Measurements from ENCODE around the gene SLFN12L. TPM values are rescaled to one million over a fixed set of nuclear protein-coding genes. Genes with fewer than 3 reads are reported as not detected.

Gene SLFN12L
- total and polyA plus RNA-seq, 9 of the 15 experiments (the other 6 are each of a cell fraction or from before 2014, with no cell fraction given): 0.04 to 0.31 (median 0.08) TPM; not detected in 3

GRCh38 chr17:35537601-35538141 is at the start of gene SLFN12L (continued):
- TF ChIP-seq, protein P1, sequence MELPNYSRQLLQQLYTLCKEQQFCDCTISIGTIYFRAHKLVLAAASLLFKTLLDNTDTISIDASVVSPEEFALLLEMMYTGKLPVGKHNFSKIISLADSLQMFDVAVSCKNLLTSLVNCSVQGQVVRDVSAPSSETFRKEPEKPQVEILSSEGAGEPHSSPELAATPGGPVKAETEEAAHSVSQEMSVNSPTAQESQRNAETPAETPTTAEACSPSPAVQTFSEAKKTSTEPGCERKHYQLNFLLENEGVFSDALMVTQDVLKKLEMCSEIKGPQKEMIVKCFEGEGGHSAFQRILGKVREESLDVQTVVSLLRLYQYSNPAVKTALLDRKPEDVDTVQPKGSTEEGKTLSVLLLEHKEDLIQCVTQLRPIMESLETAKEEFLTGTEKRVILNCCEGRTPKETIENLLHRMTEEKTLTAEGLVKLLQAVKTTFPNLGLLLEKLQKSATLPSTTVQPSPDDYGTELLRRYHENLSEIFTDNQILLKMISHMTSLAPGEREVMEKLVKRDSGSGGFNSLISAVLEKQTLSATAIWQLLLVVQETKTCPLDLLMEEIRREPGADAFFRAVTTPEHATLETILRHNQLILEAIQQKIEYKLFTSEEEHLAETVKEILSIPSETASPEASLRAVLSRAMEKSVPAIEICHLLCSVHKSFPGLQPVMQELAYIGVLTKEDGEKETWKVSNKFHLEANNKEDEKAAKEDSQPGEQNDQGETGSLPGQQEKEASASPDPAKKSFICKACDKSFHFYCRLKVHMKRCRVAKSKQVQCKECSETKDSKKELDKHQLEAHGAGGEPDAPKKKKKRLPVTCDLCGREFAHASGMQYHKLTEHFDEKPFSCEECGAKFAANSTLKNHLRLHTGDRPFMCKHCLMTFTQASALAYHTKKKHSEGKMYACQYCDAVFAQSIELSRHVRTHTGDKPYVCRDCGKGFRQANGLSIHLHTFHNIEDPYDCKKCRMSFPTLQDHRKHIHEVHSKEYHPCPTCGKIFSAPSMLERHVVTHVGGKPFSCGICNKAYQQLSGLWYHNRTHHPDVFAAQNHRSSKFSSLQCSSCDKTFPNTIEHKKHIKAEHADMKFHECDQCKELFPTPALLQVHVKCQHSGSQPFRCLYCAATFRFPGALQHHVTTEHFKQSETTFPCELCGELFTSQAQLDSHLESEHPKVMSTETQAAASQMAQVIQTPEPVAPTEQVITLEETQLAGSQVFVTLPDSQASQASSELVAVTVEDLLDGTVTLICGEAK (IDR thresholded peaks at IDR 0.05): peak; percentile 67
- TF ChIP-seq, protein P1 (CRISPR knock-in tag; IDR thresholded peaks at IDR 0.05): no peak
- no peak for TF ChIP-seq TAF1 (IDR thresholded peaks at IDR 0.05; ENCODE audit: control insufficient read depth, extremely low read depth, insufficient read depth, low read length, severe bottlenecking)
- no peak for TF ChIP-seq E2F3 (CRISPR knock-in tag; IDR thresholded peaks at IDR 0.05)
- TF ChIP-seq TFAP4 (CRISPR knock-in tag; IDR thresholded peaks at IDR 0.05; ENCODE audit: borderline replicate concordance): no peak

Data from K562 (cell line).